H9 (cell line): Measurements from ENCODE around the gene FMN1. TPM values are rescaled to one million over a fixed set of nuclear protein-coding genes. Genes with fewer than 3 reads are reported as not detected.

ENCODE experiments used
- DNase-seq: peaks from one replicate; pipeline ENCODE4 v3.0.0-alpha.2; 2017
- H2AFZ ChIP-seq: one replicate; pipeline ENCODE4 v1.6.1; 2013; ENCODE audit warnings: mild to moderate bottlenecking, low read length, control low read depth, moderate library complexity
- H2AK5ac ChIP-seq: 2 replicates; pipeline ENCODE4 v1.6.1; 2013; ENCODE audit warnings: low read length, control low read depth, mixed read lengths; ENCODE audit not compliant: insufficient read length
- H2BK120ac ChIP-seq: one replicate; pipeline ENCODE4 v1.6.1; 2013; ENCODE audit warnings: low read depth, mild to moderate bottlenecking, low read length, control low read depth, inconsistent platforms; ENCODE audit not compliant: poor library complexity, severe bottlenecking
- H2BK12ac ChIP-seq: 2 replicates; pipeline ENCODE4 v1.6.1; 2013; ENCODE audit warnings: low read length, control low read depth, mixed read lengths, low read depth; ENCODE audit not compliant: insufficient read length
- H2BK15ac ChIP-seq: 2 replicates; pipeline ENCODE4 v1.6.1; 2013; ENCODE audit warnings: low read depth, low read length, control low read depth
- H2BK20ac ChIP-seq: one replicate; pipeline ENCODE4 v1.6.1; 2013; ENCODE audit warnings: low read depth, mild to moderate bottlenecking, low read length, control low read depth, inconsistent platforms; ENCODE audit not compliant: poor library complexity, severe bottlenecking
- H2BK5ac ChIP-seq: 2 replicates; pipeline ENCODE4 v1.6.1; 2013; ENCODE audit warnings: low read length, control low read depth, mixed read lengths; ENCODE audit not compliant: insufficient read length
- H3K14ac ChIP-seq: 2 replicates; pipeline ENCODE4 v1.6.1; 2013; ENCODE audit warnings: low read length, control low read depth; ENCODE audit not compliant: insufficient read depth
- H3K18ac ChIP-seq: 2 replicates; pipeline ENCODE4 v1.6.1; 2013; ENCODE audit warnings: low read depth, mild to moderate bottlenecking, mixed read lengths, low read length, control low read depth; ENCODE audit not compliant: insufficient read length
- H3K23ac ChIP-seq: 2 replicates; pipeline ENCODE4 v1.6.1; 2013; ENCODE audit warnings: low read length, control low read depth, mixed read lengths, low read depth; ENCODE audit not compliant: insufficient read length
- H3K23me2 ChIP-seq: 2 replicates; pipeline ENCODE4 v1.6.1; 2013; ENCODE audit warnings: low read depth, mild to moderate bottlenecking, mixed read lengths, low read length, control low read depth; ENCODE audit not compliant: insufficient read length, poor library complexity, severe bottlenecking
- H3K27ac ChIP-seq: 2 replicates; pipeline ENCODE4 v1.5.1; 2013; ENCODE audit warnings: low read length, control low read depth, mixed read lengths, low read depth; ENCODE audit not compliant: insufficient read length
- H3K27me3 ChIP-seq: 2 replicates; pipeline ENCODE4 v1.6.1; 2013; ENCODE audit warnings: low read length, control low read depth, inconsistent platforms; ENCODE audit not compliant: insufficient read depth
- H3K4ac ChIP-seq: 2 replicates; pipeline ENCODE4 v1.6.1; 2013; ENCODE audit warnings: low read depth, mild to moderate bottlenecking, control low read depth, inconsistent platforms, low read length, moderate library complexity
- H3K4me1 ChIP-seq: 2 replicates; pipeline ENCODE4 v1.6.1; 2013; ENCODE audit warnings: low read length, control low read depth, inconsistent platforms; ENCODE audit not compliant: insufficient read depth
- H3K4me2 ChIP-seq: 2 replicates; pipeline ENCODE4 v1.6.1; 2013; ENCODE audit warnings: low read length, control low read depth, mixed read lengths; ENCODE audit not compliant: insufficient read length, insufficient read depth
- H3K56ac ChIP-seq: 2 replicates; pipeline ENCODE4 v1.6.1; 2013; ENCODE audit warnings: low read depth, mild to moderate bottlenecking, mixed read lengths, low read length, control low read depth; ENCODE audit not compliant: insufficient read length
- H3K79me1 ChIP-seq: 2 replicates; pipeline ENCODE4 v1.6.1; 2013; ENCODE audit warnings: low read depth, mild to moderate bottlenecking, moderate library complexity, low read length, control low read depth, inconsistent platforms; ENCODE audit not compliant: insufficient read depth, poor library complexity, severe bottlenecking
- H3K79me2 ChIP-seq: 2 replicates; pipeline ENCODE4 v1.6.1; 2013; ENCODE audit warnings: low read length, control low read depth, inconsistent platforms; ENCODE audit not compliant: insufficient read depth
- H3K9ac ChIP-seq: 2 replicates; pipeline ENCODE4 v1.6.1; 2013; ENCODE audit warnings: low read length, control low read depth, mixed read lengths; ENCODE audit not compliant: insufficient read length; ENCODE audit errors: extremely low read depth
- H3K9me3 ChIP-seq: one replicate; pipeline ENCODE4 v1.6.1; 2013; ENCODE audit warnings: low read depth, low read length, inconsistent platforms; ENCODE audit not compliant: control insufficient read depth
- H3T11ph ChIP-seq: one replicate; pipeline ENCODE4 v1.6.1; 2013; ENCODE audit warnings: mild to moderate bottlenecking, low read length, control low read depth, inconsistent platforms
- H4K20me1 ChIP-seq: one replicate; pipeline ENCODE4 v1.6.1; 2013; ENCODE audit not compliant: control insufficient read depth, insufficient read length, insufficient read depth
- H4K5ac ChIP-seq: 2 replicates; pipeline ENCODE4 v1.6.1; 2013; ENCODE audit warnings: low read depth, mild to moderate bottlenecking, mixed read lengths, low read length, control low read depth; ENCODE audit not compliant: insufficient read length
- H4K8ac ChIP-seq: replicated peaks from 2 replicates; pipeline ENCODE4 v1.6.1; 2013; ENCODE audit warnings: low read length, control low read depth, mixed read lengths, low read depth; ENCODE audit not compliant: insufficient read length
- H4K91ac ChIP-seq: 2 replicates; pipeline ENCODE4 v1.6.1; 2013; ENCODE audit warnings: low read depth, mild to moderate bottlenecking, moderate library complexity, mixed read lengths, low read length, control low read depth; ENCODE audit not compliant: insufficient read length
- H3K27ac Mint-ChIP-seq, 3 experiments: 2 replicates in 2 of 3; 3 replicates in 1 of 3; pipeline ENCODE4 v1.8.0; 2020 to 2021; ENCODE audit warnings: mixed read lengths in 3 of 3, mild to moderate bottlenecking in 1 of 3, moderate library complexity in 1 of 3
- H3K27me3 Mint-ChIP-seq: 2 replicates; pipeline ENCODE4 v1.8.0; 2021; ENCODE audit warnings: low read depth, mild to moderate bottlenecking, moderate library complexity, mixed read lengths
- H3K36me3 Mint-ChIP-seq, 3 experiments: 2 replicates in 2 of 3; 3 replicates in 1 of 3; pipeline ENCODE4 v1.8.0; 2020 to 2021; ENCODE audit warnings: low read depth in 3 of 3, mixed read lengths in 3 of 3; ENCODE audit not compliant: insufficient read depth in 1 of 3
- H3K4me1 Mint-ChIP-seq, 2 experiments: 2 replicates each; pipeline ENCODE4 v1.8.0; 2020; ENCODE audit warnings: mixed read lengths in 2 of 2
- H3K4me3 Mint-ChIP-seq, 2 experiments: 2 replicates in 1 of 2; 3 replicates in 1 of 2; pipeline ENCODE4 v1.8.0; 2020 to 2021; ENCODE audit warnings: mild to moderate bottlenecking in 2 of 2, mixed read lengths in 2 of 2, moderate library complexity in 1 of 2
- H3K9me3 Mint-ChIP-seq, 2 experiments: 2 replicates in 1 of 2; 3 replicates in 1 of 2; pipeline ENCODE4 v1.8.0; 2020; ENCODE audit warnings: mild to moderate bottlenecking in 2 of 2, mixed read lengths in 2 of 2, moderate library complexity in 1 of 2
- CTCF ChIP-seq: fragments of 200-600 bp; sonication (generic); conservative IDR thresholded peaks from 3 replicates; pipeline ENCODE4 v1.8.0; 2021; ENCODE audit warnings: antibody characterized with exemption, mild to moderate bottlenecking
- WGBS: extraction: QIAGEN DNeasy Blood & Tissue Kit; methylation state at CpG from one replicate; pipeline ENCODE4 v1.1.7; 2013; ENCODE audit warnings: missing lambda C conversion rate, low lambda C conversion rate, mixed read lengths; ENCODE audit not compliant: insufficient read length; ENCODE audit errors: extremely low coverage; 5-methylcytosine and 5-hydroxymethylcytosine counted together
- total RNA-seq: library from RNA; stranded (reverse); gene quantifications from 2 replicates; pipeline ENCODE4 v1.2.1, GENCODE V29; 2021

Gene FMN1
- total RNA-seq, 1 experiment from 2014 or later = 1.9 TPM

- no peaks in the 10 kb centered on the region for H3K36me3 Mint-ChIP-seq
- no CpG with 5 or more reads among the region's 4 CpGs for WGBS
These were observed 58.2 kb downstream of the FMN1 start for GRCh38 chr15:33136353-33136752.

More at GRCh38 chr15:33136353-33136752, 58.2 kb downstream of the FMN1 start:
- H3K56ac ChIP-seq = no peak overlapping the region
- no peaks in the 10 kb centered on the region for H3K4me1 ChIP-seq
- no peak overlapping the region for H4K5ac ChIP-seq
- H3K27ac ChIP-seq = no peak overlapping the region
- H2BK12ac ChIP-seq = no peak overlapping the region
- Mint-ChIP-seq H3K4me1 (peaks cover 10 to 13% of the 10 kb centered on the region in 2 experiments), H3K4me3 (no peak overlapping the region), H3K27ac (no peak overlapping the region), H3K27me3 (no peaks in the 10 kb centered on the region), H3K9me3 (no peaks in the 10 kb centered on the region)
- no peak overlapping the region for H2BK15ac ChIP-seq
- no peak overlapping the region for H3K9ac ChIP-seq
- no peaks in the 10 kb centered on the region for H4K20me1 ChIP-seq
- H4K8ac ChIP-seq = no peak overlapping the region
- no peak overlapping the region for H3K14ac ChIP-seq
- H3K27me3 ChIP-seq = no peaks in the 10 kb centered on the region
- no peaks in the 10 kb centered on the region for H3K79me2 ChIP-seq
- no peak overlapping the region for H3K23ac ChIP-seq
- H3K4ac ChIP-seq = no peak overlapping the region
- H3K18ac ChIP-seq = no peak overlapping the region
- TF ChIP-seq CTCF = no peak
- no peak overlapping the region for H2BK120ac ChIP-seq
- H4K91ac ChIP-seq = no peak overlapping the region
- no peaks in the 10 kb centered on the region for H3K9me3 ChIP-seq
- H3K23me2 ChIP-seq = no peaks in the 10 kb centered on the region
- no peak overlapping the region for H2BK5ac ChIP-seq
- H3K79me1 ChIP-seq = no peaks in the 10 kb centered on the region
- H2BK20ac ChIP-seq = no peak overlapping the region
- H2AFZ ChIP-seq = no peak overlapping the region
- no peak for DNase-seq
- no peak overlapping the region for H2AK5ac ChIP-seq
- H3T11ph ChIP-seq = no peak overlapping the region
- H3K4me2 ChIP-seq = no peak overlapping the region
